H1 (cell line): ENCODE data around the gene CHRDL2. TPM values are rescaled to one million over a fixed set of nuclear protein-coding genes. Genes with fewer than 3 reads are reported as not detected.

Experiments used
- BRCA1 ChIP-seq: IDR thresholded peaks from 2 replicates; pipeline ENCODE4 v1.6.1; 2012; ENCODE audit warnings: low read depth, low read length, improper control_type of control experiment
- CBX8 ChIP-seq: fragments of 300-800, 300-1000 bp; sonication (generic); IDR thresholded peaks from 2 replicates; pipeline ENCODE4 v1.7.1; 2016; ENCODE audit warnings: low read depth, low read length, borderline replicate concordance
- RAD21 ChIP-seq, 2 experiments: IDR thresholded peaks in 1 of 2; conservative IDR thresholded peaks in 1 of 2; 2 replicates each; pipeline ENCODE4 v1.6.1; 2011; ENCODE audit warnings: low read depth in 2 of 2, low read length in 2 of 2, improper control_type of control experiment in 1 of 2, inconsistent platforms in 1 of 2, mild to moderate bottlenecking in 1 of 2, moderate library complexity in 1 of 2
- RFX5 ChIP-seq: IDR thresholded peaks from 2 replicates; pipeline ENCODE4 v1.6.1; 2011; ENCODE audit warnings: low read depth, low read length, improper control_type of control experiment, borderline replicate concordance
- RNF2 ChIP-seq: fragments of 200-900, 300-1000 bp; sonication (generic); IDR thresholded peaks from 2 replicates; pipeline ENCODE4 v1.7.1; 2016; ENCODE audit warnings: borderline replicate concordance, low read depth, mild to moderate bottlenecking, antibody characterized with exemption, low read length; ENCODE audit not compliant: poor library complexity, severe bottlenecking; ENCODE audit errors: missing control alignments
- SIRT6 ChIP-seq: IDR thresholded peaks from one replicate; pipeline ENCODE4 v1.7.1; 2012; ENCODE audit warnings: low read length, inconsistent platforms
- SUZ12 ChIP-seq: fragments of 200-600 bp; sonication (generic); IDR thresholded peaks from 2 replicates; pipeline ENCODE4 v1.6.1; 2012; ENCODE audit warnings: mild to moderate bottlenecking, inconsistent platforms, low read length, moderate library complexity, mixed read lengths
- polyA plus RNA-seq, 7 experiments: library from polyadenylated mRNA; depleted of rRNA in 3 of 7; stranded (reverse) in 5 of 7; unstranded in 2 of 7; fragments of >200 nt in 5 of 7; fragments of 200-250 nt in 2 of 7; gene quantifications; 1 replicate in 5 of 7; 2 replicates in 1 of 7; 4 replicates in 1 of 7; pipeline versions ENCODE4 v1.2.1 to v1.2.3, GENCODE V29; 2011 to 2013; ENCODE audit warnings: missing spikeins in 2 of 7, mixed read lengths in 2 of 7
- total RNA-seq: library from RNA; stranded (reverse); fragmentation: NEBNext Ultra II Directional; extraction: Animal tissue kit (Norgen Biotek cat#: 25700); gene quantifications from 2 replicates; pipeline ENCODE4 v1.2.1, GENCODE V29; 2021
- TF ChIP-seq, protein P1 (sequence below): fragments of 300-600 bp; sonication (generic); IDR thresholded peaks from 2 replicates; pipeline ENCODE4 v1.7.1; 2012; ENCODE audit warnings: low read length, moderate library complexity, mild to moderate bottlenecking, inconsistent platforms; ENCODE audit not compliant: insufficient replicate concordance
- TF ChIP-seq, protein P2 (sequence below): IDR thresholded peaks from 2 replicates; pipeline ENCODE4 v1.6.1; 2011; ENCODE audit warnings: low read length, improper control_type of control experiment
- TF ChIP-seq, protein P3 (sequence below): IDR thresholded peaks from 2 replicates; pipeline ENCODE4 v1.6.1; 2012; ENCODE audit warnings: inconsistent platforms

CHRDL2 gene
- total and polyA plus RNA-seq, 2 of the 8 experiments (the other 6 are each of a cell fraction or from before 2014, with no cell fraction given): 0.26 to 0.48 TPM

DNA sequence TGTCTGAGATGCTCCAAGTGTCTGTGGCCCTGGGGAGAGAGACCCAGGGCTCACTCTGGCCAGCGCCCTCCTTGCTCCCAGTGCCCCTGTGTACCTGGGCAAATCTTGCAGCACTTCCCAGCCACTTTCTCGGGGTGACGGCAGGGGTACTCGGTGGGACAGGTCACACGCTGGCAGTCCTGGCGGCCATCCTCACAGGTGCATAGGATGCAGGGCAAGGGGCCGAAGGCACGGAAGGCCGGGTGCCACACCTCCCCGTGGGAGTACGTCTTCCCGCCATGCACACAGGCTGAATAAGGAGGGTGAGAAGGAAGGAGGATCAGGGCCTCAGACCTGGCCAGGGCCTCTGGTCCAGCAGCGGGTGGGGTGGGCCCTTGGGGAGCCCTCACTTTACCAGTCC lies 28.0 kb downstream of the CHRDL2 start (continued):
- TF ChIP-seq, protein P1, sequence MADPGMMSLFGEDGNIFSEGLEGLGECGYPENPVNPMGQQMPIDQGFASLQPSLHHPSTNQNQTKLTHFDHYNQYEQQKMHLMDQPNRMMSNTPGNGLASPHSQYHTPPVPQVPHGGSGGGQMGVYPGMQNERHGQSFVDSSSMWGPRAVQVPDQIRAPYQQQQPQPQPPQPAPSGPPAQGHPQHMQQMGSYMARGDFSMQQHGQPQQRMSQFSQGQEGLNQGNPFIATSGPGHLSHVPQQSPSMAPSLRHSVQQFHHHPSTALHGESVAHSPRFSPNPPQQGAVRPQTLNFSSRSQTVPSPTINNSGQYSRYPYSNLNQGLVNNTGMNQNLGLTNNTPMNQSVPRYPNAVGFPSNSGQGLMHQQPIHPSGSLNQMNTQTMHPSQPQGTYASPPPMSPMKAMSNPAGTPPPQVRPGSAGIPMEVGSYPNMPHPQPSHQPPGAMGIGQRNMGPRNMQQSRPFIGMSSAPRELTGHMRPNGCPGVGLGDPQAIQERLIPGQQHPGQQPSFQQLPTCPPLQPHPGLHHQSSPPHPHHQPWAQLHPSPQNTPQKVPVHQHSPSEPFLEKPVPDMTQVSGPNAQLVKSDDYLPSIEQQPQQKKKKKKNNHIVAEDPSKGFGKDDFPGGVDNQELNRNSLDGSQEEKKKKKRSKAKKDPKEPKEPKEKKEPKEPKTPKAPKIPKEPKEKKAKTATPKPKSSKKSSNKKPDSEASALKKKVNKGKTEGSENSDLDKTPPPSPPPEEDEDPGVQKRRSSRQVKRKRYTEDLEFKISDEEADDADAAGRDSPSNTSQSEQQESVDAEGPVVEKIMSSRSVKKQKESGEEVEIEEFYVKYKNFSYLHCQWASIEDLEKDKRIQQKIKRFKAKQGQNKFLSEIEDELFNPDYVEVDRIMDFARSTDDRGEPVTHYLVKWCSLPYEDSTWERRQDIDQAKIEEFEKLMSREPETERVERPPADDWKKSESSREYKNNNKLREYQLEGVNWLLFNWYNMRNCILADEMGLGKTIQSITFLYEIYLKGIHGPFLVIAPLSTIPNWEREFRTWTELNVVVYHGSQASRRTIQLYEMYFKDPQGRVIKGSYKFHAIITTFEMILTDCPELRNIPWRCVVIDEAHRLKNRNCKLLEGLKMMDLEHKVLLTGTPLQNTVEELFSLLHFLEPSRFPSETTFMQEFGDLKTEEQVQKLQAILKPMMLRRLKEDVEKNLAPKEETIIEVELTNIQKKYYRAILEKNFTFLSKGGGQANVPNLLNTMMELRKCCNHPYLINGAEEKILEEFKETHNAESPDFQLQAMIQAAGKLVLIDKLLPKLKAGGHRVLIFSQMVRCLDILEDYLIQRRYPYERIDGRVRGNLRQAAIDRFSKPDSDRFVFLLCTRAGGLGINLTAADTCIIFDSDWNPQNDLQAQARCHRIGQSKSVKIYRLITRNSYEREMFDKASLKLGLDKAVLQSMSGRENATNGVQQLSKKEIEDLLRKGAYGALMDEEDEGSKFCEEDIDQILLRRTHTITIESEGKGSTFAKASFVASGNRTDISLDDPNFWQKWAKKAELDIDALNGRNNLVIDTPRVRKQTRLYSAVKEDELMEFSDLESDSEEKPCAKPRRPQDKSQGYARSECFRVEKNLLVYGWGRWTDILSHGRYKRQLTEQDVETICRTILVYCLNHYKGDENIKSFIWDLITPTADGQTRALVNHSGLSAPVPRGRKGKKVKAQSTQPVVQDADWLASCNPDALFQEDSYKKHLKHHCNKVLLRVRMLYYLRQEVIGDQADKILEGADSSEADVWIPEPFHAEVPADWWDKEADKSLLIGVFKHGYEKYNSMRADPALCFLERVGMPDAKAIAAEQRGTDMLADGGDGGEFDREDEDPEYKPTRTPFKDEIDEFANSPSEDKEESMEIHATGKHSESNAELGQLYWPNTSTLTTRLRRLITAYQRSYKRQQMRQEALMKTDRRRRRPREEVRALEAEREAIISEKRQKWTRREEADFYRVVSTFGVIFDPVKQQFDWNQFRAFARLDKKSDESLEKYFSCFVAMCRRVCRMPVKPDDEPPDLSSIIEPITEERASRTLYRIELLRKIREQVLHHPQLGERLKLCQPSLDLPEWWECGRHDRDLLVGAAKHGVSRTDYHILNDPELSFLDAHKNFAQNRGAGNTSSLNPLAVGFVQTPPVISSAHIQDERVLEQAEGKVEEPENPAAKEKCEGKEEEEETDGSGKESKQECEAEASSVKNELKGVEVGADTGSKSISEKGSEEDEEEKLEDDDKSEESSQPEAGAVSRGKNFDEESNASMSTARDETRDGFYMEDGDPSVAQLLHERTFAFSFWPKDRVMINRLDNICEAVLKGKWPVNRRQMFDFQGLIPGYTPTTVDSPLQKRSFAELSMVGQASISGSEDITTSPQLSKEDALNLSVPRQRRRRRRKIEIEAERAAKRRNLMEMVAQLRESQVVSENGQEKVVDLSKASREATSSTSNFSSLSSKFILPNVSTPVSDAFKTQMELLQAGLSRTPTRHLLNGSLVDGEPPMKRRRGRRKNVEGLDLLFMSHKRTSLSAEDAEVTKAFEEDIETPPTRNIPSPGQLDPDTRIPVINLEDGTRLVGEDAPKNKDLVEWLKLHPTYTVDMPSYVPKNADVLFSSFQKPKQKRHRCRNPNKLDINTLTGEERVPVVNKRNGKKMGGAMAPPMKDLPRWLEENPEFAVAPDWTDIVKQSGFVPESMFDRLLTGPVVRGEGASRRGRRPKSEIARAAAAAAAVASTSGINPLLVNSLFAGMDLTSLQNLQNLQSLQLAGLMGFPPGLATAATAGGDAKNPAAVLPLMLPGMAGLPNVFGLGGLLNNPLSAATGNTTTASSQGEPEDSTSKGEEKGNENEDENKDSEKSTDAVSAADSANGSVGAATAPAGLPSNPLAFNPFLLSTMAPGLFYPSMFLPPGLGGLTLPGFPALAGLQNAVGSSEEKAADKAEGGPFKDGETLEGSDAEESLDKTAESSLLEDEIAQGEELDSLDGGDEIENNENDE: no peak
- TF ChIP-seq, protein P2, sequence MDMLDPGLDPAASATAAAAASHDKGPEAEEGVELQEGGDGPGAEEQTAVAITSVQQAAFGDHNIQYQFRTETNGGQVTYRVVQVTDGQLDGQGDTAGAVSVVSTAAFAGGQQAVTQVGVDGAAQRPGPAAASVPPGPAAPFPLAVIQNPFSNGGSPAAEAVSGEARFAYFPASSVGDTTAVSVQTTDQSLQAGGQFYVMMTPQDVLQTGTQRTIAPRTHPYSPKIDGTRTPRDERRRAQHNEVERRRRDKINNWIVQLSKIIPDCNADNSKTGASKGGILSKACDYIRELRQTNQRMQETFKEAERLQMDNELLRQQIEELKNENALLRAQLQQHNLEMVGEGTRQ: no peak
- TF ChIP-seq, protein P3, sequence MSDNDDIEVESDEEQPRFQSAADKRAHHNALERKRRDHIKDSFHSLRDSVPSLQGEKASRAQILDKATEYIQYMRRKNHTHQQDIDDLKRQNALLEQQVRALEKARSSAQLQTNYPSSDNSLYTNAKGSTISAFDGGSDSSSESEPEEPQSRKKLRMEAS: no peak
- TF ChIP-seq SUZ12 (no peak), SIRT6 (no peak), RAD21 (IDR thresholded peaks at IDR 0.05 in 1 of 2, conservative IDR thresholded peaks at IDR 0.05 in 1 of 2; ENCODE audit: low read depth in 2 of 2, low read length in 2 of 2) (no peak), RFX5 (no peak), RNF2 (no peak), BRCA1 (no peak), CBX8 (no peak)
